Breast epithelium (tissue), 4 donors: Measurements from ENCODE around the gene WDFY2. TPM values are rescaled to one million over a fixed set of nuclear protein-coding genes. Genes with fewer than 3 reads are reported as not detected.
A peak's percentile ranks its signal among the peaks of the same experiment; 100 is the strongest.

ENCODE experiments used
- DNase-seq, 2 donors: peaks; one replicate each; pipeline ENCODE4 v3.0.0-alpha.2; 2019; ENCODE audit warnings: low spot score in 2 of 2
- H3K27ac ChIP-seq, 2 donors: fragments of 200-600 bp; sonication (generic) in 1 of 2; one replicate each; pipeline ENCODE4 v1.5.1; 2016 to 2019; ENCODE audit warnings: mild to moderate bottlenecking in 1 of 2
- H3K27me3 ChIP-seq, 2 donors: fragments of 200-600 bp; sonication (generic) in 1 of 2; one replicate each; pipeline versions ENCODE4 v1.5.1 to v1.6.0; 2017 to 2019; ENCODE audit warnings: control low read depth in 1 of 2, mild to moderate bottlenecking in 1 of 2
- H3K36me3 ChIP-seq: fragments of 200-600 bp; one replicate; pipeline ENCODE4 v1.5.1; 2019
- H3K4me1 ChIP-seq, 2 donors: fragments of 200-600 bp; sonication (generic); one replicate each; pipeline ENCODE4 v1.5.1; 2016 to 2019; ENCODE audit warnings: control low read depth in 1 of 2
- H3K4me3 ChIP-seq, 3 donors: fragments of 200-600 bp; sonication (generic); 1 replicate in 2 of 3; 2 replicates in 1 of 3; pipeline ENCODE4 v1.5.1; 2016 to 2019; ENCODE audit warnings: mild to moderate bottlenecking in 3 of 3, moderate library complexity in 2 of 3
- H3K9me3 ChIP-seq, 2 donors: fragments of 200-600 bp; sonication (generic) in 1 of 2; one replicate each; pipeline ENCODE4 v1.5.1; 2016 to 2019; ENCODE audit warnings: control low read depth in 1 of 2
- CTCF ChIP-seq, 3 donors: fragments of 450-650 bp; IDR thresholded peaks; one replicate each; pipeline ENCODE4 v1.5.1; 2016 to 2017; ENCODE audit warnings: antibody characterized with exemption in 3 of 3, mild to moderate bottlenecking in 3 of 3, moderate library complexity in 3 of 3
- POLR2A ChIP-seq: fragments of 450-650 bp; IDR thresholded peaks from one replicate; pipeline ENCODE4 v1.6.1; 2016; ENCODE audit warnings: antibody characterized with exemption, mild to moderate bottlenecking, moderate library complexity
- POLR2AphosphoS5 ChIP-seq, 3 donors: sonication (generic); formaldehyde crosslinking; IDR thresholded peaks; one replicate each; pipeline ENCODE4 v1.6.1; 2017; ENCODE audit warnings: antibody characterized with exemption in 3 of 3
- intact Hi-C: fragments of 100-400 bp; cut with DNase I; formaldehyde crosslinking; loops from one replicate; pipeline ENCODE4 v1.15.1; 2023; ENCODE audit warnings: low total_unique reads
- total RNA-seq, 3 donors: library from RNA; depleted of rRNA; stranded (reverse); fragments of >200 nt; gene quantifications; one replicate each; pipeline ENCODE4 v1.1.0, GENCODE V29; 2016

The WDFY2 gene
- total RNA-seq, 3 donors from 2014 or later = 21.0 to 27.7 (median 21.4) TPM

GRCh38 chr13:51759240-51759639, 175.0 kb downstream of the WDFY2 start:
- Histone ChIP-seq H3K27me3 (no peaks in the 10 kb centered on the region), H3K4me3 (no peak overlapping the region), H3K9me3 (no peaks in the 10 kb centered on the region), H3K36me3 (no peaks in the 10 kb centered on the region), H3K4me1 (no peaks in the 10 kb centered on the region), H3K27ac (no peak overlapping the region)
- TF ChIP-seq POLR2A (no peak), CTCF (IDR thresholded peaks at IDR 0.05) (no peak), POLR2AphosphoS5 (IDR thresholded peaks at IDR 0.05) (no peak)
- no peak for DNase-seq
- intact Hi-C loops = no loop called here

- TF ChIP-seq CTCF (IDR thresholded peaks at IDR 0.05) = no peak
- TF ChIP-seq POLR2A = no peak
- TF ChIP-seq POLR2AphosphoS5 (IDR thresholded peaks at IDR 0.05) = no peak
- peaks cover 0 to 4% of the 10 kb centered on the region in 2 donors for H3K4me1 ChIP-seq
- no peaks in the 10 kb centered on the region for H3K36me3 ChIP-seq
- no peak for DNase-seq
- no peaks in the 10 kb centered on the region for H3K9me3 ChIP-seq
- H3K27ac ChIP-seq = peak overlapping the region; percentile 8 to 32
- no peak overlapping the region for H3K4me3 ChIP-seq
- intact Hi-C loops = no loop called here
- H3K27me3 ChIP-seq = no peaks in the 10 kb centered on the region
Measured at GRCh38 chr13:51760592-51760991, 176.3 kb downstream of the WDFY2 start.

DNA sequence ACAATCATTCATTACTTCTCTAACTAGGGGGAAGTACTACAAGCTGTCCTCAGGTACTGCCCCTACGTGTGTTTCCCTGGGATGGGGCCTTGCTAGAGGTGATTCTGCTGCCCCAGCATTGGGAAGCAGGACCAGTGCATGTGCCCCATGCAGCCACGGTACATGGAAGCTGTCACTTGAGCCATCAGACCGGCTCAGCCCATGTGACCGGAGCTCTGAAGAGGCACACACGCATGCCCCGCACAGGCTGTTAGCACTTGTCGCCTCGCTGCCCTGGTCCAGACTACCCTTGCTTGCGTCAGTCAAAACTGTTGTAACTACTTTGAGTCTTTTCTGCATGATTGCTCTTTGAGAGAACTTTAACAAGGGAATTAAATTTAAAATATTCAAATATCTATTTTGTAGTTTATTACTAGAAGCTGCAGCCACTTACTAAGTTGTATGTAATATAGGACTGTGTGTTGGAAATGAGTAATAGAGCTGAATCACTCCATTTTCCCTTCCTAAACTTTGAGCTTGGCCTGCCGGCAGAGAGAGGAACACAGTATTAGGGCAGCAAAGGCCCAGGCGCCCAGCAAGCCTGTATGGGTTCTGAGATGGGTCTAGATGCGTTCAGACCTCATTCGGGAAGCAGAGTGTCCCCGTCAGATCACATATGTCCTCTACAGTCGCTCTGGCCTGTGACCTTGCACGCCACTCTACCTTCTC, 177.5 kb downstream of the WDFY2 start:
- no peaks in the 10 kb centered on the region for H3K9me3 ChIP-seq
- no peak overlapping the region for H3K4me3 ChIP-seq
- no peaks in the 10 kb centered on the region for H3K27me3 ChIP-seq
- H3K36me3 ChIP-seq = no peaks in the 10 kb centered on the region
- peaks cover 0 to 4% of the 10 kb centered on the region in 2 donors for H3K4me1 ChIP-seq
- peak overlapping the region in 1 of 2 donors; percentile 4 for H3K27ac ChIP-seq
- TF ChIP-seq POLR2AphosphoS5 (IDR thresholded peaks at IDR 0.05) (no peak), CTCF (IDR thresholded peaks at IDR 0.05) (no peak), POLR2A (no peak)
- intact Hi-C loops = no loop called here
- DNase-seq = no peak

DNA sequence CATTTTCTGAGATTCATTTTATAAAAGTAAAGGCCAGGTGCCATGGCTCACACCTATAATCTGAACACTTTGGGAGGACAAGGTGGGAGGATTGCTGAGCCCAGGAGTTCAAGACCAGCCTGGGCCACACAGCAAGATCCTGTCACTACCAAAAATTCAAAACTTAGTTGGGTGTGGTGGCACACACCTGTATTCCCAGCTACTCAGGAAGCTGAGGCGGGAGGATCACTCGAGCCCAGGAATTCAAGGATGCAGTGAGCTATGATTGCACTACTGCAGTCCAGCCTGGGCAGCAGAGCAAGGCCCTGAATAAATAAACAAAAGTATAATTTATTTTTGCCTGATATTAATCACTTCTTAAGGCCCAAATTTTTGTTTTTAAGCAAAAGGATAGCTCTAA, 179.2 kb downstream of the WDFY2 start:
- Histone ChIP-seq H3K27me3 (no peaks in the 10 kb centered on the region), H3K27ac (peak overlapping the region; percentile 73 to 87), H3K9me3 (no peaks in the 10 kb centered on the region), H3K36me3 (no peaks in the 10 kb centered on the region), H3K4me1 (peaks cover 0 to 4% of the 10 kb centered on the region in 2 donors), H3K4me3 (no peak overlapping the region)
- no peak for DNase-seq
- intact Hi-C loops = no loop called here
- TF ChIP-seq POLR2A (no peak), POLR2AphosphoS5 (IDR thresholded peaks at IDR 0.05) (no peak), CTCF (IDR thresholded peaks at IDR 0.05) (no peak)
